ENCODE data around the gene PRDM4. TPM values are rescaled to one million over a fixed set of nuclear protein-coding genes. Genes with fewer than 3 reads are reported as not detected.

The PRDM4 gene
- total RNA-seq, 1 experiment from 2014 or later = 20.5 TPM

- no peak for DNase-seq (ENCODE audit: low spot score)
- Mint-ChIP-seq H3K4me1 (peaks cover 15% of the 10 kb centered on the region), H3K4me3 (no peak overlapping the region), H3K27me3 (ENCODE audit: low read depth) (peaks cover 9% of the 10 kb centered on the region), H3K27ac (no peak overlapping the region), H3K9me3 (0 out of 2 replicates have a peak, but pooled peaks cover 3% of the 10 kb centered on the region), H3K36me3 (no peaks in the 10 kb centered on the region)
- ATAC-seq = no peak
- ChIA-PET POLR2A (no interaction called here), CTCF (interaction anchor here (0.6 kb wide), 1 partner anchor 25 kb away, joined by 3 read pairs; no protein-coding TSS in a partner anchor)
- no peak for TF ChIP-seq ARID4B (CRISPR knock-in tag; IDR thresholded peaks at IDR 0.05; ENCODE audit: borderline replicate concordance)
- TF ChIP-seq ZNF671 (CRISPR knock-in tag; IDR thresholded peaks at IDR 0.05) = no peak
- TF ChIP-seq NR3C1 (CRISPR knock-in tag; conservative IDR thresholded peaks at IDR 0.05; ENCODE audit: low read depth) = no peak
- no peak for TF ChIP-seq GTF2I (CRISPR knock-in tag; conservative IDR thresholded peaks at IDR 0.05)
- no peak for TF ChIP-seq PRDM15 (CRISPR knock-in tag; IDR thresholded peaks at IDR 0.05)
- no peak for TF ChIP-seq NFE2L1 (CRISPR knock-in tag; IDR thresholded peaks at IDR 0.05)
- TF ChIP-seq ERG (CRISPR knock-in tag; IDR thresholded peaks at IDR 0.05) = no peak
- TF ChIP-seq HMGA2 (CRISPR knock-in tag; IDR thresholded peaks at IDR 0.05) = no peak
- TF ChIP-seq ATF1 (CRISPR knock-in tag; IDR thresholded peaks at IDR 0.05) = no peak
- no peak for TF ChIP-seq TP53 (CRISPR knock-in tag; IDR thresholded peaks at IDR 0.05)
Measured at GRCh38 chr12:107801150-107801549, 40.2 kb upstream of the PRDM4 start.

DNA sequence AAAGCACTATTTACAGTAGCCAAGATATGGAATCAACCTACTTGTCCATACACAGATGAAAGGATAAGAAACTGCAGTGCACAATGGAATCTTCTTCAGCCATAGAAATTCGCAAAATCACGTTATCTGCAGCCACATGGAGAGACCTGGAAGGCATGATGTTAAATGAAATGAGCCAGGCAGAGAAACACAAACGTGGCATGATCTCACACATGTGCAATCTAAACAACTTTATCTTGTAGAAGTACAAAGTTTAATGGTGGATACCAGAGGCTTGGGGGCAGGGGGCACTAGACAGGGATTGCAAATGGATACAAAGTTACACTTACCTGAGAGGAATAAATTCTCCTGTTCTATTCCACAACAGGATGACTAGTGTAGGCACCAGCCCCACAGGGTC, 37.6 kb upstream of the PRDM4 start:
- ATAC-seq (no peak), DNase-seq (ENCODE audit: low spot score) (no peak)
- Mint-ChIP-seq H3K27ac (no peak overlapping the region), H3K4me1 (peaks cover 11% of the 10 kb centered on the region), H3K9me3 (peaks cover 5% of the 10 kb centered on the region), H3K27me3 (ENCODE audit: low read depth) (peaks cover 35% of the 10 kb centered on the region), H3K36me3 (no peaks in the 10 kb centered on the region), H3K4me3 (no peak overlapping the region)
- POLR2A ChIA-PET = no interaction called here
- no peak for TF ChIP-seq AR (CRISPR knock-in tag; IDR thresholded peaks at IDR 0.05)
- TF ChIP-seq ZNF219 (CRISPR knock-in tag; IDR thresholded peaks at IDR 0.05; ENCODE audit: borderline replicate concordance) = no peak
- no peak for TF ChIP-seq NR2C2 (CRISPR knock-in tag; IDR thresholded peaks at IDR 0.05)
- TF ChIP-seq, protein P1, sequence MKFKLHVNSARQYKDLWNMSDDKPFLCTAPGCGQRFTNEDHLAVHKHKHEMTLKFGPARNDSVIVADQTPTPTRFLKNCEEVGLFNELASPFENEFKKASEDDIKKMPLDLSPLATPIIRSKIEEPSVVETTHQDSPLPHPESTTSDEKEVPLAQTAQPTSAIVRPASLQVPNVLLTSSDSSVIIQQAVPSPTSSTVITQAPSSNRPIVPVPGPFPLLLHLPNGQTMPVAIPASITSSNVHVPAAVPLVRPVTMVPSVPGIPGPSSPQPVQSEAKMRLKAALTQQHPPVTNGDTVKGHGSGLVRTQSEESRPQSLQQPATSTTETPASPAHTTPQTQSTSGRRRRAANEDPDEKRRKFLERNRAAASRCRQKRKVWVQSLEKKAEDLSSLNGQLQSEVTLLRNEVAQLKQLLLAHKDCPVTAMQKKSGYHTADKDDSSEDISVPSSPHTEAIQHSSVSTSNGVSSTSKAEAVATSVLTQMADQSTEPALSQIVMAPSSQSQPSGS (CRISPR knock-in tag; IDR thresholded peaks at IDR 0.05; ENCODE audit: borderline replicate concordance, low read depth) = no peak
- no peak for TF ChIP-seq ZBTB21 (CRISPR knock-in tag; IDR thresholded peaks at IDR 0.05; ENCODE audit: borderline replicate concordance)
- TF ChIP-seq ZNF532 (CRISPR knock-in tag; IDR thresholded peaks at IDR 0.05; ENCODE audit: borderline replicate concordance) = no peak
- CTCF ChIA-PET = no interaction called here
